Neural cell (in vitro differentiated cells): ENCODE results near the gene LAP3. TPM values are rescaled to one million over a fixed set of nuclear protein-coding genes. Genes with fewer than 3 reads are reported as not detected.
"Not testable (repeated sequence)": the region's sequence is repeated elsewhere in the genome, so short reads cannot be mapped to it uniquely, and the experiment has no call there.

ENCODE experiments used
- H2AFZ ChIP-seq: fragments of 200-600, 300-800 bp; sonication (generic), shearing (Covaris generic); 2 replicates; pipeline ENCODE4 v1.6.0; 2014; ENCODE audit warnings: low read depth, mild to moderate bottlenecking, antibody characterized with exemption, low read length, moderate library complexity
- H3F3A ChIP-seq: fragments of 200-600 bp; shearing (Covaris generic); 2 replicates; pipeline ENCODE4 v1.6.1; 2016; ENCODE audit warnings: mild to moderate bottlenecking, moderate library complexity, mixed read lengths, antibody characterized with exemption, low read length; ENCODE audit not compliant: insufficient read depth, poor library complexity, severe bottlenecking
- H3K27ac ChIP-seq: fragments of 200-600, 300-800 bp; sonication (generic), shearing (Covaris generic); 2 replicates; pipeline ENCODE4 v1.5.1; 2014; ENCODE audit warnings: mild to moderate bottlenecking, low read length, moderate library complexity
- H3K27me3 ChIP-seq: fragments of 300-800, 200-600 bp; sonication (generic), shearing (Covaris generic); 2 replicates; pipeline ENCODE4 v1.6.0; 2014; ENCODE audit warnings: mild to moderate bottlenecking, low read depth, low read length, moderate library complexity; ENCODE audit not compliant: insufficient read depth
- H3K36me3 ChIP-seq: fragments of 300-800, 200-600 bp; sonication (generic), shearing (Covaris generic); 2 replicates; pipeline ENCODE4 v1.5.1; 2014; ENCODE audit warnings: mild to moderate bottlenecking, antibody characterized with exemption, low read length, moderate library complexity; ENCODE audit not compliant: insufficient read depth
- H3K4me2 ChIP-seq: fragments of 300-800, 200-600 bp; sonication (generic), shearing (Covaris generic); 2 replicates; pipeline ENCODE4 v1.6.0; 2014; ENCODE audit warnings: mild to moderate bottlenecking, low read length
- H3K4me3 ChIP-seq: fragments of 300-800, 200-600 bp; sonication (generic), shearing (Covaris generic); 2 replicates; pipeline ENCODE4 v1.5.1; 2014; ENCODE audit warnings: mild to moderate bottlenecking, low read length, moderate library complexity
- H3K79me2 ChIP-seq: fragments of 200-600 bp; shearing (Covaris generic); replicated peaks from 2 replicates; pipeline ENCODE4 v1.6.0; 2014; ENCODE audit warnings: mild to moderate bottlenecking, low read length, moderate library complexity; ENCODE audit not compliant: insufficient read depth
- H3K9ac ChIP-seq: fragments of 300-800, 200-600 bp; sonication (generic), shearing (Covaris generic); 2 replicates; pipeline ENCODE4 v1.6.1; 2016; ENCODE audit warnings: mild to moderate bottlenecking, low read length, mixed read lengths
- H3K9me2 ChIP-seq: fragments of 200-600 bp; shearing (Covaris generic); 2 replicates; pipeline ENCODE4 v1.6.1; 2016; ENCODE audit warnings: mild to moderate bottlenecking, low read length, mixed read lengths; ENCODE audit not compliant: insufficient read depth
- H3K9me3 ChIP-seq: fragments of 200-600, 300-800 bp; sonication (generic), shearing (Covaris generic); 2 replicates; pipeline ENCODE4 v1.6.1; 2016; ENCODE audit warnings: mild to moderate bottlenecking, mixed run types, low read length, moderate library complexity, mixed read lengths
- H4K20me1 ChIP-seq: fragments of 200-600 bp; shearing (Covaris generic); 2 replicates; pipeline ENCODE4 v1.6.1; 2016; ENCODE audit warnings: mild to moderate bottlenecking, mixed run types; ENCODE audit not compliant: insufficient read depth
- CTCF ChIP-seq: fragments of 450-650 bp; IDR thresholded peaks from 2 replicates; pipeline ENCODE4 v1.5.1; 2014; ENCODE audit warnings: antibody characterized with exemption, mild to moderate bottlenecking, moderate library complexity; ENCODE audit not compliant: poor library complexity, severe bottlenecking
- EP300 ChIP-seq: fragments of 450-650 bp; conservative IDR thresholded peaks from 2 replicates; pipeline ENCODE4 v1.6.1; 2014; ENCODE audit warnings: antibody characterized with exemption, mild to moderate bottlenecking, moderate library complexity; ENCODE audit not compliant: poor library complexity, severe bottlenecking
- EZH2 ChIP-seq: fragments of 200-600, 300-800 bp; shearing (Covaris generic), sonication (generic); IDR thresholded peaks from 2 replicates; pipeline ENCODE4 v1.6.1; 2014; ENCODE audit warnings: antibody characterized with exemption, low read length, borderline replicate concordance, mild to moderate bottlenecking; ENCODE audit not compliant: insufficient read depth, poor library complexity, severe bottlenecking
- MXI1 ChIP-seq: fragments of 450-650 bp; conservative IDR thresholded peaks from 2 replicates; pipeline ENCODE4 v1.6.1; 2014; ENCODE audit warnings: antibody characterized with exemption, mild to moderate bottlenecking; ENCODE audit not compliant: poor library complexity, severe bottlenecking
- POLR2AphosphoS5 ChIP-seq: IDR thresholded peaks from 2 replicates; pipeline ENCODE4 v1.6.1; 2012
- RAD21 ChIP-seq: fragments of 450-650 bp; conservative IDR thresholded peaks from 2 replicates; pipeline ENCODE4 v1.6.1; 2014; ENCODE audit warnings: antibody characterized with exemption, mild to moderate bottlenecking, moderate library complexity
- REST ChIP-seq: IDR thresholded peaks from 2 replicates; pipeline ENCODE4 v1.6.1; 2012; ENCODE audit warnings: borderline replicate concordance
- SMC3 ChIP-seq: fragments of 450-650 bp; conservative IDR thresholded peaks from 2 replicates; pipeline ENCODE4 v1.6.1; 2014; ENCODE audit warnings: antibody characterized with exemption, mild to moderate bottlenecking, moderate library complexity; ENCODE audit not compliant: poor library complexity
- TAF1 ChIP-seq: IDR thresholded peaks from 2 replicates; pipeline ENCODE4 v1.6.1; 2012; ENCODE audit warnings: low read depth
- polyA plus RNA-seq: library from polyadenylated mRNA; depleted of rRNA; stranded (reverse); fragments of >200 nt; gene quantifications from 2 replicates; pipeline ENCODE4 v1.2.3, GENCODE V29; 2014

Gene LAP3
- polyA plus RNA-seq, 1 donor from 2014 or later: 36.9 TPM

- Histone ChIP-seq H3K4me2 (no peak overlapping the region), H3K79me2 (no peaks in the 10 kb centered on the region), H3K4me3 (no peak overlapping the region), H3F3A (no peaks in the 10 kb centered on the region), H3K36me3 (no peaks in the 10 kb centered on the region), H3K27ac (no peak overlapping the region), H4K20me1 (no peaks in the 10 kb centered on the region), H3K9me2 (no peaks in the 10 kb centered on the region), H3K9me3 (no peaks in the 10 kb centered on the region), H2AFZ (no peak overlapping the region), H3K9ac (no peak overlapping the region), H3K27me3 (no peaks in the 10 kb centered on the region)
- TF ChIP-seq RAD21 (no peak), MXI1 (no peak)
Measured at GRCh38 chr4:17535242-17535641, 41.8 kb upstream of the LAP3 start.

- Histone ChIP-seq H3K36me3 (no peaks in the 10 kb centered on the region), H3K4me2 (no peak overlapping the region), H4K20me1 (no peaks in the 10 kb centered on the region), H3K9me2 (no peaks in the 10 kb centered on the region), H3F3A (no peaks in the 10 kb centered on the region), H3K9ac (no peak overlapping the region), H3K79me2 (no peaks in the 10 kb centered on the region), H3K27me3 (no peaks in the 10 kb centered on the region), H2AFZ (no peak overlapping the region), H3K9me3 (no peaks in the 10 kb centered on the region), H3K27ac (no peak overlapping the region), H3K4me3 (no peak overlapping the region)
- no peak for TF ChIP-seq RAD21
Measured at GRCh38 chr4:17535906-17536305, 41.1 kb upstream of the LAP3 start.

GRCh38 chr4:17537060-17537459 lies 39.9 kb upstream of the LAP3 start:
- H3K27ac ChIP-seq, H3F3A ChIP-seq, H3K9me3 ChIP-seq, H3K79me2 ChIP-seq, H3K27me3 ChIP-seq, H3K9me2 ChIP-seq, H3K9ac ChIP-seq, H4K20me1 ChIP-seq, H3K36me3 ChIP-seq, H2AFZ ChIP-seq, H3K4me3 ChIP-seq, H3K4me2 ChIP-seq: not testable (repeated sequence)

- Histone ChIP-seq H3K4me2 (no peak overlapping the region), H3K27ac (no peak overlapping the region)
- no peak for TF ChIP-seq MXI1
- no peak for TF ChIP-seq RAD21
- no peak for TF ChIP-seq TAF1
- no peak for TF ChIP-seq POLR2AphosphoS5
- no peak for TF ChIP-seq SMC3
- no peak for TF ChIP-seq CTCF
- TF ChIP-seq REST: no peak
- no peak for TF ChIP-seq EP300
- no peak for TF ChIP-seq EZH2
Measured at GRCh38 chr4:17544205-17544604, 32.8 kb upstream of the LAP3 start.

More at GRCh38 chr4:17544205-17544604, 32.8 kb upstream of the LAP3 start:
- no peaks in the 10 kb centered on the region for H3K79me2 ChIP-seq
- H3K27me3 ChIP-seq: no peaks in the 10 kb centered on the region
- no peak overlapping the region for H3K9ac ChIP-seq
- no peaks in the 10 kb centered on the region for H3K9me3 ChIP-seq
- H4K20me1 ChIP-seq: no peaks in the 10 kb centered on the region
- no peaks in the 10 kb centered on the region for H3K36me3 ChIP-seq
- H3F3A ChIP-seq: no peaks in the 10 kb centered on the region
- no peak overlapping the region for H2AFZ ChIP-seq
- H3K9me2 ChIP-seq: no peaks in the 10 kb centered on the region
- H3K4me3 ChIP-seq: no peak overlapping the region
